Measurements from ENCODE around the gene DDX17. TPM values are rescaled to one million over a fixed set of nuclear protein-coding genes. Genes with fewer than 3 reads are reported as not detected.

Gene DDX17
- total RNA-seq, 2 donors from 2014 or later, result 663 to 682 TPM

GRCh38 chr22:38503021-38503420, 3.1 kb downstream of the DDX17 start:
- Histone ChIP-seq H3K36me3 (peaks cover 23% of the 10 kb centered on the region), H3K4me1 (ENCODE audit: control insufficient read depth in 1 of 2, low read depth in 2 of 2) (peaks cover 20 to 72% of the 10 kb centered on the region in 2 donors)

DNA sequence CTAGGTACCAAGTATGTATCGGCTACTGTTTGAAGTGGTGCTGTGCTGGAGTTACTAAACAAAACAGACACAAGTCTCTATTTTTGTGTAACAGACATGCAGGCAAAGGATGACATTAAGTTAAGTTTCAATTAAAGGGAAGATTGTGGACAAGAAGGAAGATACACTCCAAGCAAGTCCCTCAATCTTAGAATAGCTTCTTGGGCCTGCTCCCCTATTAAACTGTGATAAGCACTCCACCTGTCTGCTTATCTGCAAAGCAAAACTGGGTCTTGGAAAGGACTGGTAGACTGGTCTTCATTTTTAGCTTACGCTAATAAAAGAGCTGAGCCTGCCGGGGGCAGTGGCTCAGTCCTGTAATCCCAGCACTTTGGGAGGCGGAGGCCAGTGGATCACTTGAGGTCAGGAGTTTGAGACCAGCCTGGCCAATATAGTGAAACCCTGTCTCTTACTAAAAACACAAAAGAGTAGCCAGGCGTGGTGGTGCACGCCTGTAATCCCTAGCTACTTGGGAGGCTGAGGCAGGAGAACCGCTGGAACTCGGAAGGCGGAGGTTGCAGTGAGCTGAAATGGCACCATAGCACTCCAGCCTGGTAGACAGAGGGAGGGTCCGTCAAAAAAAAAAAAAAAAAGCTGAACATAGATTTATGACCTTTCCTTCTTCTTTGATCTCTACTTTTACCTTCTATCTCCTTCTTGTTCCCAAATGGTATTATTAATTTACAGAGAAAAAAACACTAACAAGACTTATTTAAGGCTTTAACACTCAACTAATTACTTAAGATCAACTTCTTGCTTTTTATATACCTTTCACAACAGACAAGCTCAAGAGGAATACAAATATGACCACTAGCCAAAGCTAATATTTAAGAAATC, 4.1 kb downstream of the DDX17 start:
- ATAC-seq (ENCODE audit: insufficient number of reproducible peaks, low FRiP score, low read depth), result no peak
- TF ChIP-seq CTCF (IDR thresholded peaks at IDR 0.05), result no peak
- Histone ChIP-seq H3K4me1 (ENCODE audit: control insufficient read depth in 1 of 2, low read depth in 2 of 2) (peaks cover 20 to 69% of the 10 kb centered on the region in 2 donors), H3K4me3 (peak overlapping the region; percentile 95), H3K27me3 (replicated peaks; ENCODE audit: insufficient read depth) (no peaks in the 10 kb centered on the region), H3K9me3 (no peaks in the 10 kb centered on the region), H3K36me3 (peaks cover 32% of the 10 kb centered on the region), H3K27ac (peak overlapping the region in 1 of 2 donors; percentile 26)
- no peak for DNase-seq (ENCODE audit: low spot score)

More at GRCh38 chr22:38503021-38503420, 3.1 kb downstream of the DDX17 start:
- Histone ChIP-seq H3K27ac (peak overlapping the region; percentile 15 to 26), H3K27me3 (replicated peaks; ENCODE audit: insufficient read depth) (no peaks in the 10 kb centered on the region), H3K4me3 (peak overlapping the region; percentile 95), H3K9me3 (no peaks in the 10 kb centered on the region)
- TF ChIP-seq CTCF (IDR thresholded peaks at IDR 0.05), result no peak
- DNase-seq (ENCODE audit: low spot score) (no peak), ATAC-seq (ENCODE audit: insufficient number of reproducible peaks, low FRiP score, low read depth) (no peak)

DNA sequence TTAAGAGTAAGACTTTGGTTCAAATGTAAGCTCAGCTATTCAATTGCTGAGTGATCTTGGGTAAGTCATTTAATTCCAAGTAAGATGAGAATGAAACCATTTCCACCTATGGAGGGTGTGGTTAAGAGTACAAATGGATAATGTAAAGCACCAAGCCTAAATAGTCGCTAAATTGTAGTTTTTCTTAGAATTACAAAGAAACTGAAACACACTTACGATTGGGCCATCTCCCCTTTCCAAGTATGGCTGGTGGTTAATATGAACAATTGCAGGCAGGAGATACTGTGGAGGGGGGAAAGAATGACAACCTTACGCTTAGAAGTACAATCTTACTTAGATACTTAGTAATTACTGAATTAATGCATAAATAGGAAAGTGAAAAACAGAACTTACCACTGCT, 8.2 kb downstream of the DDX17 start:
- no peak for TF ChIP-seq CTCF (IDR thresholded peaks at IDR 0.05)
- H3K4me3 ChIP-seq, result no peak overlapping the region
- no peaks in the 10 kb centered on the region for H3K9me3 ChIP-seq
- no peak overlapping the region for H3K27ac ChIP-seq
- DNase-seq (ENCODE audit: low spot score) (no peak), ATAC-seq (ENCODE audit: insufficient number of reproducible peaks, low FRiP score, low read depth) (no peak)
- peaks cover 71% of the 10 kb centered on the region for H3K36me3 ChIP-seq
- H3K27me3 ChIP-seq (replicated peaks; ENCODE audit: insufficient read depth), result no peaks in the 10 kb centered on the region
- peaks cover 13 to 63% of the 10 kb centered on the region in 2 donors for H3K4me1 ChIP-seq (ENCODE audit: control insufficient read depth in 1 of 2, low read depth in 2 of 2)

DNA sequence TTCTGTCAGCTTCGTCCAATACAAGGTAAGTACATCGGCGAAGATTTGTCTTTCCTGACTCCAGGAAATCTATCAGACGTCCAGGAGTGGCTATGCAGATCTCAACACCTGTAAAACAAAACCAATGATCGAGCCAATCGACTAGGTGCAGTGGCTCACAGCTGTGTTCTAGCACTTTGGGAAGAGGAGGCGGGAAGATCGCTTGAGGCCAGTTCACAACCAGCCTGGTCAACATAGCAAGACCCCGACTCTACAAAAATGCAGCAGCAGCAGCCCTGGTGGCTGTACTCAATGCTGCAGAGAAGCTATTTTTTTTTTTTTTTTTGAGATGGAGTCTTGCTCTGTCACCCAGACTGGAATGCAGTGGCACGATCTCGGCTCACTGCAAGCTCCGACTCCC, 11.2 kb downstream of the DDX17 start:
- TF ChIP-seq CTCF (IDR thresholded peaks at IDR 0.05), result no peak
- peaks cover 93% of the 10 kb centered on the region for H3K36me3 ChIP-seq
- no peak overlapping the region for H3K27ac ChIP-seq
- DNase-seq (ENCODE audit: low spot score), result no peak
- no peaks in the 10 kb centered on the region for H3K27me3 ChIP-seq (replicated peaks; ENCODE audit: insufficient read depth)
- H3K4me3 ChIP-seq, result no peak overlapping the region
- no peak for ATAC-seq (ENCODE audit: insufficient number of reproducible peaks, low FRiP score, low read depth)
- H3K4me1 ChIP-seq (ENCODE audit: control insufficient read depth in 1 of 2, low read depth in 2 of 2), result peaks cover 12 to 45% of the 10 kb centered on the region in 2 donors
- H3K9me3 ChIP-seq, result no peaks in the 10 kb centered on the region

DNA sequence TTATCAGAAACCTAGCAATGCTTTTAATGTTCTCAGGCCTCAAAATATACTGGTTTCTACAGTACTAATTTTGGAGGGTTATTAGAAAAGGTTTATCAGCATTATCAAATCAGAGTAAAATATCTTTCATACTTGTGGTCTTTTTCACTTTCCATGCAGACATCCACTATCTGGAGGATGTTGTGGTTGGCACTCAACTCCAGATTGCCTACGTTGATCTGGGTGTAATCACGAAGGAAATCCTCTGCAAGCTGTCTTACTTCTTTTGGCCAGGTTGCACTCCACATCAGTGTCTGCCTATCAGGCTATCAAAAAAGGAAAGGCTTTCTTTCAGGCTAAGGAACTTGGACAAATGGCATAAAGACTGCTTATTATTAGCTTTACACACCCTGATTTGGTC, 11.6 kb downstream of the DDX17 start:
- no peaks in the 10 kb centered on the region for H3K27me3 ChIP-seq (replicated peaks; ENCODE audit: insufficient read depth)
- peaks cover 12 to 40% of the 10 kb centered on the region in 2 donors for H3K4me1 ChIP-seq (ENCODE audit: control insufficient read depth in 1 of 2, low read depth in 2 of 2)
- H3K36me3 ChIP-seq, result peaks cover 93% of the 10 kb centered on the region
- DNase-seq (ENCODE audit: low spot score), result no peak
- ATAC-seq (ENCODE audit: insufficient number of reproducible peaks, low FRiP score, low read depth), result no peak
- TF ChIP-seq CTCF (IDR thresholded peaks at IDR 0.05), result no peak
- H3K4me3 ChIP-seq, result no peak overlapping the region
- no peaks in the 10 kb centered on the region for H3K9me3 ChIP-seq
- no peak overlapping the region for H3K27ac ChIP-seq

Measured in thoracic aorta (tissue), 2 donors.